ENCODE data around the gene OR5T3. TPM values are rescaled to one million over a fixed set of nuclear protein-coding genes. Genes with fewer than 3 reads are reported as not detected.
"Not testable (repeated sequence)": the region's sequence is repeated elsewhere in the genome, so short reads cannot be mapped to it uniquely, and the experiment has no call there.

The OR5T3 gene
- total RNA-seq: not detected

- Histone ChIP-seq H3K4me1 (ENCODE audit: control insufficient read depth in 3 of 3, insufficient read depth in 3 of 3, low read length in 3 of 3) (no peaks in the 10 kb centered on the region), H3K9me3 (ENCODE audit: control insufficient read depth in 3 of 3, low read length in 3 of 3) (no peaks in the 10 kb centered on the region), H3K4me3 (ENCODE audit: low read length in 3 of 3) (no peak within 1 kb of the TSS), H3K36me3 (ENCODE audit: control insufficient read depth in 3 of 3, insufficient read depth in 3 of 3, low read length in 3 of 3) (no peaks in the 10 kb centered on the region), H3K27ac (ENCODE audit: low read depth, low read length) (no peak within 1 kb of the TSS), H3K9ac (ENCODE audit: low read depth in 1 of 3, low read length in 3 of 3) (no peak within 1 kb of the TSS), H3K27me3 (ENCODE audit: control insufficient read depth in 3 of 3, insufficient read depth in 3 of 3, low read length in 3 of 3) (no peaks in the 10 kb centered on the region)
Observed at GRCh38 chr11:56251954-56252353, at the start of gene OR5T3. OR5T3 (plus strand) TSS chr11:56252254; CDS start chr11:56252254, 0 bp downstream.

DNA sequence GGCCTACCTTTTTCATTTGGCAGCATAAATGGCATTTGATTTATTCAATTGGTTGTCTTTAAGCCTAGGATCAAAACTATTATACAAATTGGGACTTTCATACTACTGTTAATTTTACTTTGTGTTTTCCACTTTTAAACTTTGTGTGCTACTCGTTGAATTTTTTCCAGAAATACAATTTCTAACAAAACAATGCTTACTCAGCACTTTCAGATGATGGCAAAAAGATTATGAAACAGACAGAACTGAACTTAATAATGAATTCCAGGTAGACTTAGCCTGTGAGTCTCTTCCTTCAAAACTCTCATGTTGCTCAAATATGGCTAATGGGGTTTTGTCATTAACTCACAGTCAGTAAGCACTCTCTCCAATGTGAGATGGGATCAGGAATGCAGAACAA lies 44.3 kb upstream of the OR5T3 start:
- Histone ChIP-seq H3K4me1 (ENCODE audit: control insufficient read depth in 3 of 3, insufficient read depth in 3 of 3, low read length in 3 of 3) (no peaks in the 10 kb centered on the region), H3K9ac (ENCODE audit: low read depth in 1 of 3, low read length in 3 of 3) (no peak overlapping the region), H3K27ac (ENCODE audit: low read depth, low read length) (no peak overlapping the region), H3K27me3 (ENCODE audit: control insufficient read depth in 3 of 3, insufficient read depth in 3 of 3, low read length in 3 of 3) (no peaks in the 10 kb centered on the region), H3K36me3 (ENCODE audit: control insufficient read depth in 3 of 3, insufficient read depth in 3 of 3, low read length in 3 of 3) (no peaks in the 10 kb centered on the region), H3K4me3 (ENCODE audit: low read length in 3 of 3) (no peak overlapping the region), H3K9me3 (ENCODE audit: control insufficient read depth in 3 of 3, low read length in 3 of 3) (peaks cover 0 to 2% (median 0%) of the 10 kb centered on the region in 3 donors)

- H3K4me3 ChIP-seq (ENCODE audit: low read length in 3 of 3): no peak overlapping the region
- no peak overlapping the region for H3K9ac ChIP-seq (ENCODE audit: low read depth in 1 of 3, low read length in 3 of 3)
- H3K27me3 ChIP-seq (ENCODE audit: control insufficient read depth in 3 of 3, insufficient read depth in 3 of 3, low read length in 3 of 3): no peaks in the 10 kb centered on the region
- H3K27ac ChIP-seq (ENCODE audit: low read depth, low read length): no peak overlapping the region
- H3K4me1 ChIP-seq (ENCODE audit: control insufficient read depth in 3 of 3, insufficient read depth in 3 of 3, low read length in 3 of 3): no peaks in the 10 kb centered on the region
- no peaks in the 10 kb centered on the region for H3K36me3 ChIP-seq (ENCODE audit: control insufficient read depth in 3 of 3, insufficient read depth in 3 of 3, low read length in 3 of 3)
- peaks cover 0 to 2% (median 0%) of the 10 kb centered on the region in 3 donors for H3K9me3 ChIP-seq (ENCODE audit: control insufficient read depth in 3 of 3, low read length in 3 of 3)
Observed at GRCh38 chr11:56214537-56214936, 37.5 kb upstream of the OR5T3 start.

DNA sequence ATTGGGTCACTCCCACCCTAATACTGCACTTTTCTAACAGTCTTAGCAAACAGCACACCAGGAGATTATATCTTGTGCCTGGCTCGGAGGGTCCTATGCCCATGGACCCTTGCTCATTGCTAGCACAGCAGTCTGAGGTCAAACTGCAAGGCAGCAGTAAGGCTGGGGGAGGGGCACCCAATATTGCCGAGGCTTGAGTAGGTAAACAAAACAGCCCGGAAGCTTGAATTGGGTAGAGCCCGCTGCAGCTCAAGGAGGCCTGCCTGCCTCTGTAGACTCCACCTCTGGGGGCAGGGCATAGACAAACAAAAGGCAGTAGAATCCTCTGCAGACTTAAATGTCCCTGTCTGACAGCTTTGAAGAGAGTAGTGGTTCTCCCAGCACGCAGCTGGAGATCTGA lies 32.3 kb upstream of the OR5T3 start:
- H3K36me3 ChIP-seq (ENCODE audit: control insufficient read depth in 3 of 3, insufficient read depth in 3 of 3, low read length in 3 of 3); H3K27ac ChIP-seq (ENCODE audit: low read depth, low read length); H3K4me1 ChIP-seq (ENCODE audit: control insufficient read depth in 3 of 3, insufficient read depth in 3 of 3, low read length in 3 of 3); H3K4me3 ChIP-seq (ENCODE audit: low read length in 3 of 3); H3K9ac ChIP-seq (ENCODE audit: low read depth in 1 of 3, low read length in 3 of 3); H3K9me3 ChIP-seq (ENCODE audit: control insufficient read depth in 3 of 3, low read length in 3 of 3); H3K27me3 ChIP-seq (ENCODE audit: control insufficient read depth in 3 of 3, insufficient read depth in 3 of 3, low read length in 3 of 3): not testable (repeated sequence)

DNA sequence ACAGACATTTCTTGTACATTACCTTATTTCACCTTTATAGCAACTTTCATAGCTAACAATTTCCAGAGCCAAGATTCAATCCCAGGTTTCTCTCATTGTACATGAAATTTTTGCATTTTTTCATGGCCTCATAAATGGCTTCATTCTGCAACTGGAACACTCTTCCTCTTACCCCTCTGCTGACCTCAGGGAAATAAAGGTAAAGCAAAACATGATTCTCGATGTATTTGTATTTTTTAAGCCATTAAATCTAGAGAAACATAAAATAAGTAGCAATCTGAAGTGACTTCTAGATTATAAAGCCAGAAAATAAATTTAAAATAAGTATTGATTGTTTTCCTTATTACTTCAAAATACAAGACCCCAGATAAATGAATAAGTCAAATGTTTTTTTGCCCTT lies 17.9 kb upstream of the OR5T3 start, which contains the start of gene OR5T2:
OR5T2 (minus strand) TSS at position 101 of the 400 bp plus-strand sequence. CDS start 1,193 bp downstream, outside the sequence.
- Histone ChIP-seq H3K4me1 (ENCODE audit: control insufficient read depth in 3 of 3, insufficient read depth in 3 of 3, low read length in 3 of 3) (no peaks in the 10 kb centered on the region), H3K27ac (ENCODE audit: low read depth, low read length) (no peak within 1 kb of the TSS), H3K9ac (ENCODE audit: low read depth in 1 of 3, low read length in 3 of 3) (no peak within 1 kb of the TSS), H3K4me3 (ENCODE audit: low read length in 3 of 3) (no peak within 1 kb of the TSS), H3K27me3 (ENCODE audit: control insufficient read depth in 3 of 3, insufficient read depth in 3 of 3, low read length in 3 of 3) (no peaks in the 10 kb centered on the region), H3K9me3 (ENCODE audit: control insufficient read depth in 3 of 3, low read length in 3 of 3) (peaks cover 0 to 4% (median 0%) of the 10 kb centered on the region in 3 donors), H3K36me3 (ENCODE audit: control insufficient read depth in 3 of 3, insufficient read depth in 3 of 3, low read length in 3 of 3) (no peaks in the 10 kb centered on the region)

- Histone ChIP-seq H3K27me3 (ENCODE audit: control insufficient read depth in 3 of 3, insufficient read depth in 3 of 3, low read length in 3 of 3) (no peaks in the 10 kb centered on the region), H3K4me1 (ENCODE audit: control insufficient read depth in 3 of 3, insufficient read depth in 3 of 3, low read length in 3 of 3) (no peaks in the 10 kb centered on the region), H3K9ac (ENCODE audit: low read depth in 1 of 3, low read length in 3 of 3) (no peak overlapping the region), H3K4me3 (ENCODE audit: low read length in 3 of 3) (no peak overlapping the region), H3K27ac (ENCODE audit: low read depth, low read length) (no peak overlapping the region), H3K9me3 (ENCODE audit: control insufficient read depth in 3 of 3, low read length in 3 of 3) (no peaks in the 10 kb centered on the region), H3K36me3 (ENCODE audit: control insufficient read depth in 3 of 3, insufficient read depth in 3 of 3, low read length in 3 of 3) (no peaks in the 10 kb centered on the region)
Observed at GRCh38 chr11:56271092-56271491, 19.0 kb downstream of the OR5T3 start.

DNA sequence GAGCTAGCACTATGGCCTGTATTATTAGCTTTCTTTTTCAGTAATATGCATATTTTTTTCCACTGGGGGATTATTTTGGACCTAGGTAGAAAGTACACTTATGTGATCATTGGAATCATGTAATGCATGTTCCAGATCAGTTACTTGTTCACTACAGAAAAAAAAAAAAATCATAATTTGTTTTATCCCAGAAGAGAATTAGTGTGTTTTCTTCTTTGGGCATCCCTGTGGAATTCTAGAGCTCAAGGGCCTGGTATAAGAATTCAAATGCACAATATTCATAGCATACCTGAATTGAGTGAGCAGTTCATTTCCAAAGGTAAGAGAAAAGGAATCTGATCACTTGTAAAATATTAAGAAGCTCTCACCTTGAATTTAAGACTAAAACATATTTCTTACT lies 21.8 kb downstream of the OR5T3 start, which contains the start of gene OR5T1:
OR5T1 (plus strand) TSS at position 301 of the 400 bp plus-strand sequence. CDS start 1,485 bp downstream, outside the sequence.
- no peak within 1 kb of the TSS for H3K4me3 ChIP-seq (ENCODE audit: low read length in 3 of 3)
- no peak within 1 kb of the TSS for H3K27ac ChIP-seq (ENCODE audit: low read depth, low read length)
- H3K27me3 ChIP-seq (ENCODE audit: control insufficient read depth in 3 of 3, insufficient read depth in 3 of 3, low read length in 3 of 3): no peaks in the 10 kb centered on the region
- H3K36me3 ChIP-seq (ENCODE audit: control insufficient read depth in 3 of 3, insufficient read depth in 3 of 3, low read length in 3 of 3): no peaks in the 10 kb centered on the region
- no peaks in the 10 kb centered on the region for H3K9me3 ChIP-seq (ENCODE audit: control insufficient read depth in 3 of 3, low read length in 3 of 3)
- no peak within 1 kb of the TSS for H3K9ac ChIP-seq (ENCODE audit: low read depth in 1 of 3, low read length in 3 of 3)
- H3K4me1 ChIP-seq (ENCODE audit: control insufficient read depth in 3 of 3, insufficient read depth in 3 of 3, low read length in 3 of 3): no peaks in the 10 kb centered on the region

- Histone ChIP-seq H3K27ac (ENCODE audit: low read depth, low read length) (no peak within 1 kb of the TSS), H3K9me3 (ENCODE audit: control insufficient read depth in 3 of 3, low read length in 3 of 3) (no peaks in the 10 kb centered on the region), H3K4me1 (ENCODE audit: control insufficient read depth in 3 of 3, insufficient read depth in 3 of 3, low read length in 3 of 3) (no peaks in the 10 kb centered on the region), H3K9ac (ENCODE audit: low read depth in 1 of 3, low read length in 3 of 3) (no peak within 1 kb of the TSS), H3K4me3 (ENCODE audit: low read length in 3 of 3) (no peak within 1 kb of the TSS), H3K36me3 (ENCODE audit: control insufficient read depth in 3 of 3, insufficient read depth in 3 of 3, low read length in 3 of 3) (no peaks in the 10 kb centered on the region), H3K27me3 (ENCODE audit: control insufficient read depth in 3 of 3, insufficient read depth in 3 of 3, low read length in 3 of 3) (no peaks in the 10 kb centered on the region)
Observed at GRCh38 chr11:56292154-56292553, 40.1 kb downstream of the OR5T3 start, which contains the start of gene OR8H1. OR8H1 (minus strand) TSS chr11:56292254; CDS start chr11:56291062, 1,192 bp downstream.

GRCh38 chr11:56296898-56297297 lies 44.8 kb downstream of the OR5T3 start:
- H3K27ac ChIP-seq (ENCODE audit: low read depth, low read length): no peak overlapping the region
- H3K36me3 ChIP-seq (ENCODE audit: control insufficient read depth in 3 of 3, insufficient read depth in 3 of 3, low read length in 3 of 3): no peaks in the 10 kb centered on the region
- H3K9me3 ChIP-seq (ENCODE audit: control insufficient read depth in 3 of 3, low read length in 3 of 3): no peaks in the 10 kb centered on the region
- H3K4me1 ChIP-seq (ENCODE audit: control insufficient read depth in 3 of 3, insufficient read depth in 3 of 3, low read length in 3 of 3): no peaks in the 10 kb centered on the region
- no peak overlapping the region for H3K4me3 ChIP-seq (ENCODE audit: low read length in 3 of 3)
- no peak overlapping the region for H3K9ac ChIP-seq (ENCODE audit: low read depth in 1 of 3, low read length in 3 of 3)
- no peaks in the 10 kb centered on the region for H3K27me3 ChIP-seq (ENCODE audit: control insufficient read depth in 3 of 3, insufficient read depth in 3 of 3, low read length in 3 of 3)
